ENCODE data around the gene ENTPD8. TPM values are rescaled to one million over a fixed set of nuclear protein-coding genes. Genes with fewer than 3 reads are reported as not detected.

The ENTPD8 gene
- total RNA-seq, 4 donors from 2014 or later, result not detected

- H3K4me1 ChIP-seq, result peaks cover 6 to 32% (median 7%) of the 10 kb centered on the region in 3 donors
- peaks cover 0 to 63% (median 0%) of the 10 kb centered on the region in 4 donors for H3K27me3 ChIP-seq
- no peaks in the 10 kb centered on the region for H3K9me3 ChIP-seq
- intact Hi-C loops (cut with DNase I), result loop anchor here (10.0 kb wide), 1 partner anchor 140 kb away; no protein-coding TSS in a partner anchor
- H3K4me3 ChIP-seq, result no peak overlapping the region
- no peak for TF ChIP-seq CTCF (IDR thresholded peaks at IDR 0.05)
- no peak for TF ChIP-seq POLR2A (IDR thresholded peaks at IDR 0.05)
- H3K27ac ChIP-seq, result no peak overlapping the region
- H3K36me3 ChIP-seq, result no peaks in the 10 kb centered on the region
- DNase-seq, result no peak
- WGBS, 2 donors, result no CpG with 5 or more reads among the region's 43 CpGs
These were observed 6.4 kb downstream of the ENTPD8 start for GRCh38 chr9:137434498-137435380.

GRCh38 chr9:137433916-137434431 lies 7.2 kb downstream of the ENTPD8 start:
- TF ChIP-seq POLR2A (IDR thresholded peaks at IDR 0.05) (no peak), CTCF (IDR thresholded peaks at IDR 0.05) (no peak)
- DNase-seq, result no peak
- H3K4me1 ChIP-seq, result peaks cover 6 to 32% (median 7%) of the 10 kb centered on the region in 3 donors
- peaks cover 0 to 55% (median 0%) of the 10 kb centered on the region in 4 donors for H3K27me3 ChIP-seq
- intact Hi-C loops (cut with DNase I), result loop anchor here (10.0 kb wide), 1 partner anchor 139 kb away; no protein-coding TSS in a partner anchor
- no peaks in the 10 kb centered on the region for H3K9me3 ChIP-seq
- H3K27ac ChIP-seq, result no peak overlapping the region
- no peak overlapping the region for H3K4me3 ChIP-seq
- WGBS, 2 donors, result no CpG with 5 or more reads among the region's 26 CpGs
- no peaks in the 10 kb centered on the region for H3K36me3 ChIP-seq

GRCh38 chr9:137433349-137433915 lies 7.7 kb downstream of the ENTPD8 start:
- TF ChIP-seq POLR2A (IDR thresholded peaks at IDR 0.05) (no peak), CTCF (IDR thresholded peaks at IDR 0.05) (no peak)
- no peak overlapping the region for H3K27ac ChIP-seq
- H3K4me3 ChIP-seq, result no peak overlapping the region
- H3K36me3 ChIP-seq, result no peaks in the 10 kb centered on the region
- H3K4me1 ChIP-seq, result peaks cover 6 to 32% (median 7%) of the 10 kb centered on the region in 3 donors
- intact Hi-C loops (cut with DNase I), result loop anchor here (10.0 kb wide), 1 partner anchor 139 kb away; no protein-coding TSS in a partner anchor
- no peaks in the 10 kb centered on the region for H3K9me3 ChIP-seq
- DNase-seq, result no peak
- WGBS, 2 donors, result no CpG with 5 or more reads among the region's 19 CpGs
- H3K27me3 ChIP-seq, result peaks cover 0 to 50% (median 0%) of the 10 kb centered on the region in 4 donors

- H3K27ac ChIP-seq, result no peak overlapping the region
- peaks cover 6 to 32% (median 7%) of the 10 kb centered on the region in 3 donors for H3K4me1 ChIP-seq
- DNase-seq, result no peak
- H3K27me3 ChIP-seq, result peaks cover 0 to 43% (median 0%) of the 10 kb centered on the region in 4 donors
- 90% methylated on average over 9 of the region's 20 CpGs; no CpG with 5 or more reads in 1 of the 2 donors for WGBS, 2 donors
- intact Hi-C loops (cut with DNase I), result loop anchor here (10.0 kb wide), 1 partner anchor 138 kb away; no protein-coding TSS in a partner anchor
- H3K4me3 ChIP-seq, result no peak overlapping the region
- no peaks in the 10 kb centered on the region for H3K9me3 ChIP-seq
- no peaks in the 10 kb centered on the region for H3K36me3 ChIP-seq
- TF ChIP-seq POLR2A (IDR thresholded peaks at IDR 0.05) (no peak), CTCF (IDR thresholded peaks at IDR 0.05) (no peak)
These were observed 8.3 kb downstream of the ENTPD8 start for GRCh38 chr9:137432687-137433348.

Data from esophagus squamous epithelium (tissue), 5 donors.